Measurements from ENCODE around the gene NETO1.

- TF ChIP-seq USF1 (IDR thresholded peaks at IDR 0.05; ENCODE audit: borderline replicate concordance, low read depth) (no peak), CTCF (IDR thresholded peaks at IDR 0.05) (no peak), POLR2AphosphoS5 (IDR thresholded peaks at IDR 0.05; ENCODE audit: low read depth, low read length) (no peak), EZH2phosphoT487 (IDR thresholded peaks at IDR 0.05; ENCODE audit: borderline replicate concordance, low read depth) (no peak), JUND (IDR thresholded peaks at IDR 0.05) (no peak), EP300 (IDR thresholded peaks at IDR 0.05; ENCODE audit: borderline replicate concordance in 1 of 2, low read depth in 1 of 2, low read length in 1 of 2) (no peak), ZBTB33 (IDR thresholded peaks at IDR 0.05; ENCODE audit: borderline replicate concordance, low read depth) (no peak), MAX (IDR thresholded peaks at IDR 0.05; ENCODE audit: low read depth) (no peak)
Measured at GRCh38 chr18:72808680-72809079, 59.1 kb downstream of the NETO1 start.
